ENCODE data around the gene HGS.

DNA sequence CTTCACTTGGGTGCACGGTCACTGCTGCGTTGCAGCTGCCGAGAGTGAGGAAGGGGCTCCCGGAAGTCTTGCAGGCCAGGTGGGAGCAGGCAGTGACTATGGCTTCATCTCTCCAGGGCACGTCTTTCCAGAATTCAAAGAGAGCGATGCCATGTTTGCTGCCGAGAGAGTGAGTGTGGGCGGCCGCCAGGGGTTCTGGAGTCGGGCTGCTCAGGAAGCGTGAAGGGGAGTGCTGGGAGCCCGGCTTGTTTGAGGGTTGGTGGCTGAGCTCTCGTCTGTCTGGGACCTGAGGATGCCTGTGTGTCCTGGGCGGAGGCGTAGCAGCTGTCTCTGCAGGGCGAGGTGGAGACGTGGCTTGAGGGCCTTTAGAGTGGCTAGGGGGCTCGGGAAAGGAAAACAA is 6.3 kb downstream of the HGS start:
- TF ChIP-seq, protein P1, sequence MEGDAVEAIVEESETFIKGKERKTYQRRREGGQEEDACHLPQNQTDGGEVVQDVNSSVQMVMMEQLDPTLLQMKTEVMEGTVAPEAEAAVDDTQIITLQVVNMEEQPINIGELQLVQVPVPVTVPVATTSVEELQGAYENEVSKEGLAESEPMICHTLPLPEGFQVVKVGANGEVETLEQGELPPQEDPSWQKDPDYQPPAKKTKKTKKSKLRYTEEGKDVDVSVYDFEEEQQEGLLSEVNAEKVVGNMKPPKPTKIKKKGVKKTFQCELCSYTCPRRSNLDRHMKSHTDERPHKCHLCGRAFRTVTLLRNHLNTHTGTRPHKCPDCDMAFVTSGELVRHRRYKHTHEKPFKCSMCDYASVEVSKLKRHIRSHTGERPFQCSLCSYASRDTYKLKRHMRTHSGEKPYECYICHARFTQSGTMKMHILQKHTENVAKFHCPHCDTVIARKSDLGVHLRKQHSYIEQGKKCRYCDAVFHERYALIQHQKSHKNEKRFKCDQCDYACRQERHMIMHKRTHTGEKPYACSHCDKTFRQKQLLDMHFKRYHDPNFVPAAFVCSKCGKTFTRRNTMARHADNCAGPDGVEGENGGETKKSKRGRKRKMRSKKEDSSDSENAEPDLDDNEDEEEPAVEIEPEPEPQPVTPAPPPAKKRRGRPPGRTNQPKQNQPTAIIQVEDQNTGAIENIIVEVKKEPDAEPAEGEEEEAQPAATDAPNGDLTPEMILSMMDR (IDR thresholded peaks at IDR 0.05) = no peak
- no peak for TF ChIP-seq EZH2 (IDR thresholded peaks at IDR 0.05)
- TF ChIP-seq EZH2phosphoT487 (IDR thresholded peaks at IDR 0.05) = no peak

All from neural progenitor cell (in vitro differentiated cells).